ENCODE measurements around the gene MYBPH.

- TF ChIP-seq CTCF (IDR thresholded peaks at IDR 0.05; ENCODE audit: poor library complexity, severe bottlenecking) (no peak), EP300 (conservative IDR thresholded peaks at IDR 0.05; ENCODE audit: poor library complexity, severe bottlenecking) (no peak), EZH2 (IDR thresholded peaks at IDR 0.05; ENCODE audit: borderline replicate concordance, insufficient read depth, low read length, poor library complexity, severe bottlenecking) (no peak), MXI1 (conservative IDR thresholded peaks at IDR 0.05; ENCODE audit: poor library complexity, severe bottlenecking) (no peak), RAD21 (conservative IDR thresholded peaks at IDR 0.05) (no peak), SMC3 (conservative IDR thresholded peaks at IDR 0.05; ENCODE audit: poor library complexity) (no peak), POLR2AphosphoS5 (IDR thresholded peaks at IDR 0.05) (no peak)
- TF ChIP-seq, protein P1, sequence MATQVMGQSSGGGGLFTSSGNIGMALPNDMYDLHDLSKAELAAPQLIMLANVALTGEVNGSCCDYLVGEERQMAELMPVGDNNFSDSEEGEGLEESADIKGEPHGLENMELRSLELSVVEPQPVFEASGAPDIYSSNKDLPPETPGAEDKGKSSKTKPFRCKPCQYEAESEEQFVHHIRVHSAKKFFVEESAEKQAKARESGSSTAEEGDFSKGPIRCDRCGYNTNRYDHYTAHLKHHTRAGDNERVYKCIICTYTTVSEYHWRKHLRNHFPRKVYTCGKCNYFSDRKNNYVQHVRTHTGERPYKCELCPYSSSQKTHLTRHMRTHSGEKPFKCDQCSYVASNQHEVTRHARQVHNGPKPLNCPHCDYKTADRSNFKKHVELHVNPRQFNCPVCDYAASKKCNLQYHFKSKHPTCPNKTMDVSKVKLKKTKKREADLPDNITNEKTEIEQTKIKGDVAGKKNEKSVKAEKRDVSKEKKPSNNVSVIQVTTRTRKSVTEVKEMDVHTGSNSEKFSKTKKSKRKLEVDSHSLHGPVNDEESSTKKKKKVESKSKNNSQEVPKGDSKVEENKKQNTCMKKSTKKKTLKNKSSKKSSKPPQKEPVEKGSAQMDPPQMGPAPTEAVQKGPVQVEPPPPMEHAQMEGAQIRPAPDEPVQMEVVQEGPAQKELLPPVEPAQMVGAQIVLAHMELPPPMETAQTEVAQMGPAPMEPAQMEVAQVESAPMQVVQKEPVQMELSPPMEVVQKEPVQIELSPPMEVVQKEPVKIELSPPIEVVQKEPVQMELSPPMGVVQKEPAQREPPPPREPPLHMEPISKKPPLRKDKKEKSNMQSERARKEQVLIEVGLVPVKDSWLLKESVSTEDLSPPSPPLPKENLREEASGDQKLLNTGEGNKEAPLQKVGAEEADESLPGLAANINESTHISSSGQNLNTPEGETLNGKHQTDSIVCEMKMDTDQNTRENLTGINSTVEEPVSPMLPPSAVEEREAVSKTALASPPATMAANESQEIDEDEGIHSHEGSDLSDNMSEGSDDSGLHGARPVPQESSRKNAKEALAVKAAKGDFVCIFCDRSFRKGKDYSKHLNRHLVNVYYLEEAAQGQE (IDR thresholded peaks at IDR 0.05; ENCODE audit: borderline replicate concordance): no peak
Measured at GRCh38 chr1:203146537-203146936, 29.1 kb downstream of the MYBPH start.

Measured in neural cell (in vitro differentiated cells).